Measurements from ENCODE around the gene UMPS.
A peak's percentile ranks its signal among the peaks of the same experiment; 100 is the strongest.

UMPS gene

GRCh38 chr3:124686028-124686670 lies 44.1 kb upstream of the UMPS start:
- TF ChIP-seq, protein P1, sequence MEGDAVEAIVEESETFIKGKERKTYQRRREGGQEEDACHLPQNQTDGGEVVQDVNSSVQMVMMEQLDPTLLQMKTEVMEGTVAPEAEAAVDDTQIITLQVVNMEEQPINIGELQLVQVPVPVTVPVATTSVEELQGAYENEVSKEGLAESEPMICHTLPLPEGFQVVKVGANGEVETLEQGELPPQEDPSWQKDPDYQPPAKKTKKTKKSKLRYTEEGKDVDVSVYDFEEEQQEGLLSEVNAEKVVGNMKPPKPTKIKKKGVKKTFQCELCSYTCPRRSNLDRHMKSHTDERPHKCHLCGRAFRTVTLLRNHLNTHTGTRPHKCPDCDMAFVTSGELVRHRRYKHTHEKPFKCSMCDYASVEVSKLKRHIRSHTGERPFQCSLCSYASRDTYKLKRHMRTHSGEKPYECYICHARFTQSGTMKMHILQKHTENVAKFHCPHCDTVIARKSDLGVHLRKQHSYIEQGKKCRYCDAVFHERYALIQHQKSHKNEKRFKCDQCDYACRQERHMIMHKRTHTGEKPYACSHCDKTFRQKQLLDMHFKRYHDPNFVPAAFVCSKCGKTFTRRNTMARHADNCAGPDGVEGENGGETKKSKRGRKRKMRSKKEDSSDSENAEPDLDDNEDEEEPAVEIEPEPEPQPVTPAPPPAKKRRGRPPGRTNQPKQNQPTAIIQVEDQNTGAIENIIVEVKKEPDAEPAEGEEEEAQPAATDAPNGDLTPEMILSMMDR (IDR thresholded peaks at IDR 0.05; ENCODE audit: low read depth, low read length) = no peak
- no peak overlapping the region for H3K4me3 ChIP-seq (ENCODE audit: low read depth, low read length)

GRCh38 chr3:124688581-124689454 lies 41.4 kb upstream of the UMPS start:
- TF ChIP-seq, protein P1 (IDR thresholded peaks at IDR 0.05; ENCODE audit: low read depth, low read length) = peak; percentile 73
- H3K4me3 ChIP-seq (ENCODE audit: low read depth, low read length) = no peak overlapping the region

DNA sequence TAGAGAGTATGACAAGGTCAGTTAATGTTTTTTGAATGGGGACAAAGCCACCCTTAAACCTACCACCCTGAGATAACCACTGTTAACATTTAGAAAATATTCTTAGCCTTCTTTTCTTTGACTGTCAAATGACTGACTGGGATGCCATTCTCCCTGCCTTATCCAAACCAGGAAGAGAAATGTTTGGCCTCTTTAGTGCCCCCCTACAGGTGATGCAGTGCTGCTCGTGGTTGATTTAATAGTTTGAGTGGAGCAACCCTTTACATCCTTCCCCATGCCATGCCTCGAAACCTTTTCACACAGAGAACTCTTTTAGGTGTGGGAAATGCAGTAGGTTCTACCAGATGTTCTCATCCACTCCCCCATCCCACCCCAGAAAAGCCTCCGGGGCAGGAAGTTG lies 38.7 kb upstream of the UMPS start:
- TF ChIP-seq, protein P1 (IDR thresholded peaks at IDR 0.05; ENCODE audit: low read depth, low read length) = no peak
- H3K4me3 ChIP-seq (ENCODE audit: low read depth, low read length) = no peak overlapping the region

- H3K4me3 ChIP-seq (ENCODE audit: low read depth, low read length) = no peak overlapping the region
- TF ChIP-seq, protein P1 (IDR thresholded peaks at IDR 0.05; ENCODE audit: low read depth, low read length) = no peak
Observed at GRCh38 chr3:124694486-124694885, 35.8 kb upstream of the UMPS start.

- H3K4me3 ChIP-seq (ENCODE audit: low read depth, low read length) = no peak overlapping the region
- TF ChIP-seq, protein P1 (IDR thresholded peaks at IDR 0.05; ENCODE audit: low read depth, low read length) = no peak
Observed at GRCh38 chr3:124695369-124695768, 34.9 kb upstream of the UMPS start.

DNA sequence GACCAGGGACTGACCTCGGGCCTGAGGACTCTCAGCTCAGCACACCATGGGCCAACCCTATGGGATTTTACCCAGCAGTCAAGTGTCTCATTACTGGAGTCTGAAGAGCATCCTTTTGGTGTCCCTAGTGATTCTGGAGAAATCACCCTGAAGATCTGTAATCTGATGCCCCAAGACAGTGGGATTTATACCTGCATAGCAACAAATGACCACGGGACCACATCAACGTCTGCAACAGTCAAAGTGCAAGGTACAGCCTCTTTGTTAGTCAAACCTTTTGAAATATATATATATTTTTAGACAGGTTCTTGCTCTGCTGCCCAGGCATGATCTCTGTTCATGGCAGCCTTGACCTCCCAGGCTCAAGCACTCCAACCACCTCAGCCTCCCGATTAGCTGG lies 34.2 kb upstream of the UMPS start:
- TF ChIP-seq, protein P1 (IDR thresholded peaks at IDR 0.05; ENCODE audit: low read depth, low read length) = no peak
- H3K4me3 ChIP-seq (ENCODE audit: low read depth, low read length) = no peak overlapping the region

DNA sequence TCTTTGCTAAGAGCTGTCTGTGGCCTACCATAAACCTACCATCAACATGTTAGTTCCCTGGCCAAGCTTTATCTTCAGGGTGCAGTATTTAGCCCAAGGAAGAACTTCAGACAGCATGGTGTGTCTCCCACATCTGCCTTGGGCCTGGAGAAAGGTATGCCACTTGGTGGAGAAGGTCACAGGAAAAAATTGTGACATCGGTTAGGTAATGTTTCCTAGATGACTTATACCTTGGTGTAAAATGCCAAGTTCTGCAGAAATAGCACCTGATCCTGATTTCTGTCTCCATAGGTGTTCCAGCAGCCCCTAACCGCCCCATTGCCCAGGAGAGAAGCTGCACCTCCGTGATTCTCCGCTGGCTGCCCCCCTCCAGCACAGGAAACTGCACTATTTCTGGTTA lies 33.0 kb upstream of the UMPS start:
- TF ChIP-seq, protein P1 (IDR thresholded peaks at IDR 0.05; ENCODE audit: low read depth, low read length) = no peak
- no peak overlapping the region for H3K4me3 ChIP-seq (ENCODE audit: low read depth, low read length)
